HepG2 (cell line): Measurements from ENCODE around the gene ZBTB48. TPM values are rescaled to one million over a fixed set of nuclear protein-coding genes. Genes with fewer than 3 reads are reported as not detected.

Experiments used
- AGO1 ChIP-seq: fragments of 200-400 bp; formaldehyde crosslinking; IDR thresholded peaks from 2 replicates; pipeline ENCODE4 v1.6.1; 2017; ENCODE audit warnings: mild to moderate bottlenecking, low read depth, low read length, moderate library complexity; ENCODE audit not compliant: poor library complexity, severe bottlenecking
- AGO2 ChIP-seq: fragments of 200-400 bp; formaldehyde crosslinking; optimal IDR thresholded peaks from 2 replicates; pipeline ENCODE3; 2017; ENCODE audit warnings: mild to moderate bottlenecking, low read depth, low read length, moderate library complexity
- ERF ChIP-seq: IDR thresholded peaks from 2 replicates; pipeline ENCODE4 v1.6.1; 2018; ENCODE audit warnings: missing biosample characterization, missing genetic modification reagents
- HNRNPL ChIP-seq: fragments of 200-400 bp; formaldehyde crosslinking; IDR thresholded peaks from 2 replicates; pipeline ENCODE4 v1.6.1; 2017; ENCODE audit warnings: mild to moderate bottlenecking, low read depth, low read length
- HNRNPLL ChIP-seq: fragments of 200-400 bp; formaldehyde crosslinking; IDR thresholded peaks from 2 replicates; pipeline ENCODE4 v1.6.1; 2017; ENCODE audit warnings: mild to moderate bottlenecking, low read depth, low read length; ENCODE audit not compliant: poor library complexity, severe bottlenecking
- JUN ChIP-seq: sonication (generic); formaldehyde crosslinking; IDR thresholded peaks from 2 replicates; pipeline ENCODE4 v1.4.0; 2020; ENCODE audit warnings: mild to moderate bottlenecking, missing genetic modification reagents
- MAF1 ChIP-seq: sonication (generic); formaldehyde crosslinking; IDR thresholded peaks from 2 replicates; pipeline ENCODE4 v1.5.0; 2020; ENCODE audit warnings: missing genetic modification reagents, borderline replicate concordance
- MEF2D ChIP-seq: sonication (generic); formaldehyde crosslinking; IDR thresholded peaks from 2 replicates; pipeline ENCODE4 v1.5.1; 2020; ENCODE audit warnings: mild to moderate bottlenecking, missing genetic modification reagents
- ONECUT2 ChIP-seq: sonication (generic); formaldehyde crosslinking; IDR thresholded peaks from 2 replicates; pipeline ENCODE4 v1.4.0; 2020; ENCODE audit warnings: missing genetic modification reagents
- TCF7 ChIP-seq: sonication (generic); IDR thresholded peaks from 2 replicates; pipeline ENCODE4 v1.6.1; 2016; ENCODE audit warnings: antibody characterized with exemption, low read depth
- ZBTB33 ChIP-seq: sonication (generic); formaldehyde crosslinking; IDR thresholded peaks from 2 replicates; pipeline ENCODE4 v1.4.0; 2020; ENCODE audit warnings: missing genetic modification reagents
- ZFAT ChIP-seq: sonication (generic); formaldehyde crosslinking; conservative IDR thresholded peaks from 2 replicates; pipeline ENCODE4 v1.8.1; 2023; ENCODE audit warnings: missing genetic modification reagents, inconsistent platforms
- ZNF3 ChIP-seq: IDR thresholded peaks from 2 replicates; pipeline ENCODE4 v1.7.0; 2017; ENCODE audit warnings: inconsistent platforms
- ZNF343 ChIP-seq: sonication (generic); formaldehyde crosslinking; IDR thresholded peaks from 2 replicates; pipeline ENCODE4 v1.4.0; 2020; ENCODE audit warnings: mild to moderate bottlenecking, missing genetic modification reagents
- ZNF460 ChIP-seq: sonication (generic); formaldehyde crosslinking; IDR thresholded peaks from 2 replicates; pipeline ENCODE4 v1.5.1; 2020; ENCODE audit warnings: missing genetic modification reagents, mild to moderate bottlenecking, borderline replicate concordance
- ZNF468 ChIP-seq: sonication (generic); formaldehyde crosslinking; IDR thresholded peaks from 2 replicates; pipeline ENCODE4 v1.8.0; 2022; ENCODE audit warnings: mild to moderate bottlenecking, moderate library complexity, missing genetic modification reagents
- ZNF614 ChIP-seq: IDR thresholded peaks from 2 replicates; pipeline ENCODE4 v1.6.1; 2018; ENCODE audit warnings: missing biosample characterization, missing genetic modification reagents, inconsistent platforms, borderline replicate concordance
- ZNF687 ChIP-seq: sonication (generic); formaldehyde crosslinking; IDR thresholded peaks from 2 replicates; pipeline ENCODE4 v1.5.1; 2020; ENCODE audit warnings: mild to moderate bottlenecking, missing genetic modification reagents, moderate library complexity
- ZSCAN29 ChIP-seq: sonication (generic); formaldehyde crosslinking; conservative IDR thresholded peaks from 2 replicates; pipeline ENCODE4 v1.4.0; 2020; ENCODE audit warnings: mild to moderate bottlenecking, missing genetic modification reagents
- polyA plus RNA-seq, 8 experiments: library from polyadenylated mRNA; depleted of rRNA in 3 of 8; stranded (reverse) in 7 of 8; unstranded in 1 of 8; fragments of >200 nt; fragmentation: Illumina TruSeq in 4 of 8; extraction: Trizol in 4 of 8; gene quantifications; 2 replicates each; pipeline versions ENCODE4 v1.2.1 to v1.2.3, GENCODE V29; 2011 to 2016; ENCODE audit warnings: low read depth in 4 of 8, missing spikeins in 1 of 8, mixed read lengths in 1 of 8; ENCODE audit not compliant: insufficient read depth in 1 of 8
- total RNA-seq, 5 experiments: library from RNA; depleted of rRNA; stranded (reverse); fragments of >200 nt; fragmentation: Illumina TruSeq; extraction: Trizol; gene quantifications; 2 replicates each; pipeline ENCODE4 v1.2.3, GENCODE V29; 2016; ENCODE audit warnings: low read depth in 1 of 5
- TF ChIP-seq, protein P1 (sequence below): sonication (generic); formaldehyde crosslinking; IDR thresholded peaks from 2 replicates; pipeline ENCODE4 v1.4.0; 2020; ENCODE audit warnings: missing genetic modification reagents, borderline replicate concordance
- TF ChIP-seq, protein P2 (sequence below): sonication (generic); formaldehyde crosslinking; conservative IDR thresholded peaks from 2 replicates; pipeline ENCODE4 v1.8.0; 2022; ENCODE audit warnings: mild to moderate bottlenecking, moderate library complexity, missing genetic modification reagents

The ZBTB48 gene
- total and polyA plus RNA-seq, 2 of the 13 experiments (the other 11 are each of a cell fraction or from before 2014, with no cell fraction given) = 13.0 to 17.1 TPM

DNA sequence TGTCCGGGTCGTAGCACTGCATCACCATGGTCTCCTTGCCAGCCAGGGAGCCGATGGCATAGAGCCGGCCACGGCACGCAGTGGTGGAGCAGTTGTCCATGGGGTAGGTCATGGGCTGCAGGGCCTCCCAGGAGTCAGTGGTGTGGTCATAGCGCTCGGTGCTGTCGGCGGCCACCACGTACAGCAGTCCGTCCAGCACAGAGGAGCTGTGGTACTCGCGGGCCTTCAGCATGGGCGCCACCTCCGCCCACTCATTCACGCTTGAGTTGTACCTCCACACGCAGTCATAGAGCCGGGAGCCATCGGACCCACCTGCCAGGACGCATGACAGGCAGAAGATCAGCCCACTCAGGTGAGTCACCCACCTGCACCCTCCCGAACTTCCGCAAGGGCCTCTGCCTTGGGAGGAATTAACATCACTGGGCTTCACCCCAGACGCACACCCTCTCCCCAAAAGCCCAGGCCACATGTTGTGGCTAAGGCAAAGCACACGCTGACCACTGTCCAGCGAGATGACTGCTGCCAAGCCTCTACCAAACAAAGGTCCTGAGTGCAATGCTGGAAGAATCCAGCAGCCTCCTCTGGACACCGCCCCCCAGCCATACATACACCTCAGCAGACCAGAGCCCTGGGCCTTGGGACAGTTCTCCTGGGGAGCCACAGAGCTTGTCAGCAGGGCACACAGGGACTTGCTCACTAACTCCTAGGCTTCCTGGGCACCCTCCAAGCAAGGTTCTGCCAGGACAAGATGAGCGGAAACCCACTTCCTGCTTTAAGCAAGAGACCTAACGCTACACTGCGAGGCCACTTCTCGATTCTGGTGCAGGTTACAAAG lies 19.6 kb downstream of the ZBTB48 start (continued):
- peak; percentile 85 for TF ChIP-seq AGO2
- no peak for TF ChIP-seq MEF2D (CRISPR knock-in tag)
- TF ChIP-seq ERF = no peak
- TF ChIP-seq ZSCAN29 = no peak
- TF ChIP-seq, protein P1, sequence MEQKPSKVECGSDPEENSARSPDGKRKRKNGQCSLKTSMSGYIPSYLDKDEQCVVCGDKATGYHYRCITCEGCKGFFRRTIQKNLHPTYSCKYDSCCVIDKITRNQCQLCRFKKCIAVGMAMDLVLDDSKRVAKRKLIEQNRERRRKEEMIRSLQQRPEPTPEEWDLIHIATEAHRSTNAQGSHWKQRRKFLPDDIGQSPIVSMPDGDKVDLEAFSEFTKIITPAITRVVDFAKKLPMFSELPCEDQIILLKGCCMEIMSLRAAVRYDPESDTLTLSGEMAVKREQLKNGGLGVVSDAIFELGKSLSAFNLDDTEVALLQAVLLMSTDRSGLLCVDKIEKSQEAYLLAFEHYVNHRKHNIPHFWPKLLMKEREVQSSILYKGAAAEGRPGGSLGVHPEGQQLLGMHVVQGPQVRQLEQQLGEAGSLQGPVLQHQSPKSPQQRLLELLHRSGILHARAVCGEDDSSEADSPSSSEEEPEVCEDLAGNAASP (CRISPR knock-in tag) = no peak
- TF ChIP-seq ZFAT (CRISPR knock-in tag) = no peak
- TF ChIP-seq ZBTB33 (CRISPR knock-in tag) = peak; percentile 73; the same call in 1 of the 2 replicates
- no peak for TF ChIP-seq HNRNPL
- TF ChIP-seq MAF1 (CRISPR knock-in tag) = no peak
- no peak for TF ChIP-seq ONECUT2 (CRISPR knock-in tag)
- no peak for TF ChIP-seq ZNF468 (CRISPR knock-in tag)
- TF ChIP-seq ZNF3 (CRISPR knock-in tag) = no peak
- TF ChIP-seq ZNF460 (CRISPR knock-in tag) = no peak
- no peak for TF ChIP-seq JUN (CRISPR knock-in tag)
- no peak for TF ChIP-seq TCF7
- TF ChIP-seq ZNF687 (CRISPR knock-in tag) = peak; percentile 28
- TF ChIP-seq, protein P2, sequence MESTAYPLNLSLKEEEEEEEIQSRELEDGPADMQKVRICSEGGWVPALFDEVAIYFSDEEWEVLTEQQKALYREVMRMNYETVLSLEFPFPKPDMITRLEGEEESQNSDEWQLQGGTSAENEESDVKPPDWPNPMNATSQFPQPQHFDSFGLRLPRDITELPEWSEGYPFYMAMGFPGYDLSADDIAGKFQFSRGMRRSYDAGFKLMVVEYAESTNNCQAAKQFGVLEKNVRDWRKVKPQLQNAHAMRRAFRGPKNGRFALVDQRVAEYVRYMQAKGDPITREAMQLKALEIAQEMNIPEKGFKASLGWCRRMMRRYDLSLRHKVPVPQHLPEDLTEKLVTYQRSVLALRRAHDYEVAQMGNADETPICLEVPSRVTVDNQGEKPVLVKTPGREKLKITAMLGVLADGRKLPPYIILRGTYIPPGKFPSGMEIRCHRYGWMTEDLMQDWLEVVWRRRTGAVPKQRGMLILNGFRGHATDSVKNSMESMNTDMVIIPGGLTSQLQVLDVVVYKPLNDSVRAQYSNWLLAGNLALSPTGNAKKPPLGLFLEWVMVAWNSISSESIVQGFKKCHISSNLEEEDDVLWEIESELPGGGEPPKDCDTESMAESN (CRISPR knock-in tag) = no peak
- TF ChIP-seq ZNF614 (CRISPR knock-in tag) = no peak
- no peak for TF ChIP-seq AGO1
- no peak for TF ChIP-seq ZNF343
- no peak for TF ChIP-seq HNRNPLL
